PFSK-1 (cell line): ENCODE measurements around the gene COX14.

Experiments used
- POLR2AphosphoS5 ChIP-seq: IDR thresholded peaks from 2 replicates; pipeline ENCODE4 v1.6.1; 2012; ENCODE audit warnings: low read depth, mild to moderate bottlenecking, control low read depth, low read length, moderate library complexity
- REST ChIP-seq, 2 experiments: IDR thresholded peaks; 2 replicates each; pipeline versions ENCODE4 v1.6.1 to v1.8.0; 2011 to 2012; ENCODE audit warnings: low read depth in 2 of 2, low read length in 2 of 2, control low read depth in 1 of 2, inconsistent platforms in 1 of 2, mild to moderate bottlenecking in 1 of 2, moderate library complexity in 1 of 2; ENCODE audit not compliant: insufficient read depth in 1 of 2
- SIN3A ChIP-seq: IDR thresholded peaks from 2 replicates; pipeline ENCODE4 v1.6.1; 2012; ENCODE audit warnings: mild to moderate bottlenecking, low read length, moderate library complexity, borderline replicate concordance; ENCODE audit not compliant: insufficient read depth
- TAF1 ChIP-seq: IDR thresholded peaks from 2 replicates; pipeline ENCODE4 v1.6.1; 2012; ENCODE audit warnings: low read length, control low read depth, borderline replicate concordance; ENCODE audit not compliant: insufficient read depth

- 0 out of 2 replicates have a peak, but pooled peaks have one; percentile 6 for TF ChIP-seq SIN3A
- peak; percentile 58; the same call in 1 of the 2 replicates for TF ChIP-seq POLR2AphosphoS5
- peak; percentile 81; the same call in 1 of the 2 replicates for TF ChIP-seq TAF1
- no peak; a peak in 1 of 4 replicates for TF ChIP-seq REST (IDR thresholded peaks at IDR 0.05; ENCODE audit: insufficient read depth in 1 of 2, low read depth in 2 of 2, low read length in 2 of 2)
Measured at GRCh38 chr12:50167049-50167828, 55.2 kb downstream of the COX14 start, which contains the start of gene CERS5.
